Transverse colon (tissue), 4 donors: Measurements from ENCODE around the gene S100A14.
A peak's percentile ranks its signal among the peaks of the same experiment; 100 is the strongest.

Source experiments
- CTCF ChIP-seq, 5 experiments: fragments of 200-600 bp in 3 of 5; fragments of 450-650 bp in 2 of 5; sonication (generic) in 3 of 5; IDR thresholded peaks; 1 replicate in 2 of 5; 2 replicates in 3 of 5; pipeline ENCODE4 v1.5.1; 2016 to 2017; ENCODE audit warnings: antibody characterized with exemption in 5 of 5, inconsistent platforms in 3 of 5, mild to moderate bottlenecking in 2 of 5, moderate library complexity in 1 of 5
- EP300 ChIP-seq: sonication (generic); formaldehyde crosslinking; IDR thresholded peaks from one replicate; pipeline ENCODE4 v1.6.1; 2017; ENCODE audit warnings: antibody characterized with exemption, low read depth
- POLR2A ChIP-seq: fragments of 450-650 bp; IDR thresholded peaks from one replicate; pipeline ENCODE4 v1.6.1; 2016; ENCODE audit warnings: antibody characterized with exemption, mild to moderate bottlenecking, moderate library complexity
- POLR2AphosphoS5 ChIP-seq, 3 donors: sonication (generic); formaldehyde crosslinking; IDR thresholded peaks; one replicate each; pipeline ENCODE4 v1.6.1; 2016; ENCODE audit warnings: antibody characterized with exemption in 3 of 3

- no peak for TF ChIP-seq EP300
- TF ChIP-seq POLR2A, result no peak
- peak; percentile 76 to 90 (median 81) for TF ChIP-seq CTCF (IDR thresholded peaks at IDR 0.05)
- TF ChIP-seq POLR2AphosphoS5 (IDR thresholded peaks at IDR 0.05), result peak in 2 of 3 donors; percentile 9 to 54
Observed at GRCh38 chr1:153572569-153573015, 43.5 kb downstream of the S100A14 start.
